Stimulated activated naive CD8-positive, alpha-beta T cell treated with anti-CD3 and anti-CD28 coated beads, Interleukin-15, Interleukin-2, amounts not matched to agents 100 ng/mL and 50 ng/mL, for 24 hours (primary cell): Measurements from ENCODE around the gene RORC.
"Not testable (repeated sequence)": the region's sequence is repeated elsewhere in the genome, so short reads cannot be mapped to it uniquely, and the experiment has no call there.

Experiments
- H3K27ac Mint-ChIP-seq: one replicate; pipeline ENCODE4 v1.8.0; 2021; ENCODE audit warnings: mild to moderate bottlenecking, mixed read lengths
- H3K27me3 Mint-ChIP-seq: one replicate; pipeline ENCODE4 v1.8.0; 2021; ENCODE audit warnings: mixed read lengths
- H3K36me3 Mint-ChIP-seq: one replicate; pipeline ENCODE4 v1.8.0; 2021; ENCODE audit warnings: low read depth, mixed read lengths
- H3K4me1 Mint-ChIP-seq: one replicate; pipeline ENCODE4 v1.8.0; 2021; ENCODE audit warnings: low read depth, mixed read lengths
- H3K4me3 Mint-ChIP-seq: one replicate; pipeline ENCODE4 v1.8.0; 2021; ENCODE audit warnings: mild to moderate bottlenecking, mixed read lengths
- H3K9me3 Mint-ChIP-seq: one replicate; pipeline ENCODE4 v1.8.0; 2021; ENCODE audit warnings: mixed read lengths

RORC gene

GRCh38 chr1:151831605-151832004 lies at the start of gene RORC:
Gene RORC (minus strand): TSS chr1:151831802. CDS start chr1:151831764, 38 bp downstream.
- Mint-ChIP-seq H3K9me3 (no peaks in the 10 kb centered on the region), H3K27ac (no peak within 1 kb of the TSS), H3K4me3 (peak within 1 kb of the TSS; percentile 17), H3K36me3 (no peaks in the 10 kb centered on the region), H3K27me3 (no peaks in the 10 kb centered on the region), H3K4me1 (peaks cover 90% of the 10 kb centered on the region)

- H3K4me1 Mint-ChIP-seq: peaks cover 11% of the 10 kb centered on the region
Measured at GRCh38 chr1:151875419-151876097, 44.0 kb upstream of the RORC start.

GRCh38 chr1:151872776-151873175 lies 41.2 kb upstream of the RORC start:
- H3K27me3 Mint-ChIP-seq: not testable (repeated sequence)

More at GRCh38 chr1:151875419-151876097, 44.0 kb upstream of the RORC start:
- no peaks in the 10 kb centered on the region for H3K9me3 Mint-ChIP-seq
- no peaks in the 10 kb centered on the region for H3K27me3 Mint-ChIP-seq
- peaks cover 49% of the 10 kb centered on the region for H3K36me3 Mint-ChIP-seq
- H3K4me3 Mint-ChIP-seq: no peak overlapping the region
- H3K27ac Mint-ChIP-seq: no peak overlapping the region

DNA sequence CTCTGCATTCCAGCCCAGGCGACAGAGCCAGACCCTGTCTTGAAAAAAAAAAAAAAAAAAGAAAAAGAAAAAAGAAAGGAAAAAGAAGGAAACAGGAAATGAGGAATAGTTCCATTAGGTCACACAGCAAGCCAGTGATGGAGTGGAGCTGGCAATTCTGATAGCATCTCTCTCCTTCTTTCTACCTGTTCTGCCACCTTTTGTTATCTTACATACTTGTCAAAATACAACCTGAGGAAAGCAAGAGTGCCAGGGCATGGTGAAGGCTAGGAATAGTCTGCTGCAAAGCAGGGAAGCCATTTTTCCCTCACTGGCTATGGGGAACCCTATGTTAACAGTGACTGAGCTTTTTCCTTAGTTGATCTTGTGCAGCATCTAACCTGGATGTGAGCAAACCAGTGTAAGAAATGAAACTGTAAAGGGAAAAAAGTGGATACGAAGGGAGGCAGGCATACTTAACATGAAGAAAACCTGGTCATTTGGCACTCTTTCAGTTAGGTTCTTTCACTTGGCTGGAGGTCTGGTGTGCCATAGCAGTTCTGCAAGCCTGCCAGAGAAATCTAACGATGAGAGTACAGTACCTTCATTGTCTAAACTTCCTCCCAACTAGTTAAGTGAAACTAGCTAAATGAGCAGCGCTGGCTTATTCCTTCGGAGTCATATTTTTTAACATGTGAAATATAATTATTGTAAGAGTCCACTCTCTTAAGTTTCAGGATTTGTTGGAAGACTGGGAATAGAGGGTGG lies 39.9 kb upstream of the RORC start:
- H3K4me3 Mint-ChIP-seq: no peak overlapping the region
- H3K27me3 Mint-ChIP-seq: no peaks in the 10 kb centered on the region
- no peaks in the 10 kb centered on the region for H3K9me3 Mint-ChIP-seq
- H3K36me3 Mint-ChIP-seq: peaks cover 29% of the 10 kb centered on the region
- peaks cover 22% of the 10 kb centered on the region for H3K4me1 Mint-ChIP-seq
- no peak overlapping the region for H3K27ac Mint-ChIP-seq

More at GRCh38 chr1:151872776-151873175, 41.2 kb upstream of the RORC start:
- Mint-ChIP-seq H3K4me1 (peaks cover 18% of the 10 kb centered on the region), H3K36me3 (peaks cover 37% of the 10 kb centered on the region)
- H3K9me3 Mint-ChIP-seq, H3K4me3 Mint-ChIP-seq, H3K27ac Mint-ChIP-seq: not testable (repeated sequence)

DNA sequence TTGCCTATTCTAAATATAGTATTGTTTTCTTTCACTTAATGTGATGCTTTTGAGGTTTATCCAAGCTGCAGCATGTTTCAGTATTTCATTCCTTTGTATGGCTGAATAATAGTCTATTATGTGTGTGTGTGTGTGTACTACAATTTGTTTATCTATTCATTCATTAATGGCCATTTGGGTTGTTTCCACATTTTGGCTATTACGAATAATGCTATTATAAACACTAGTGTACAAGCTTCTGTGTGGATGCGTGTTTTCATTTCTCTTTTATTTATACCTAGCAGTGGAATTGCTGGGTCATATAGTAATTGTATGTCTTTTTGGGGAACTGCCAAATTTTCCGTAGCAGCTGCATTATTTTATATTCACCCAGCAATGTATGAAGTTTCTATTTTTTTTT lies 36.9 kb upstream of the RORC start:
- H3K9me3 Mint-ChIP-seq: no peaks in the 10 kb centered on the region
- peaks cover 7% of the 10 kb centered on the region for H3K36me3 Mint-ChIP-seq
- peaks cover 12% of the 10 kb centered on the region for H3K4me1 Mint-ChIP-seq
- H3K27ac Mint-ChIP-seq: no peak overlapping the region
- no peak overlapping the region for H3K4me3 Mint-ChIP-seq
- H3K27me3 Mint-ChIP-seq: no peaks in the 10 kb centered on the region

GRCh38 chr1:151867765-151868411 lies 36.3 kb upstream of the RORC start:
- H3K36me3 Mint-ChIP-seq: peaks cover 1% of the 10 kb centered on the region
- H3K4me3 Mint-ChIP-seq: no peak overlapping the region
- H3K27ac Mint-ChIP-seq: no peak overlapping the region
- no peaks in the 10 kb centered on the region for H3K9me3 Mint-ChIP-seq
- H3K27me3 Mint-ChIP-seq: no peaks in the 10 kb centered on the region
- H3K4me1 Mint-ChIP-seq: peaks cover 12% of the 10 kb centered on the region

DNA sequence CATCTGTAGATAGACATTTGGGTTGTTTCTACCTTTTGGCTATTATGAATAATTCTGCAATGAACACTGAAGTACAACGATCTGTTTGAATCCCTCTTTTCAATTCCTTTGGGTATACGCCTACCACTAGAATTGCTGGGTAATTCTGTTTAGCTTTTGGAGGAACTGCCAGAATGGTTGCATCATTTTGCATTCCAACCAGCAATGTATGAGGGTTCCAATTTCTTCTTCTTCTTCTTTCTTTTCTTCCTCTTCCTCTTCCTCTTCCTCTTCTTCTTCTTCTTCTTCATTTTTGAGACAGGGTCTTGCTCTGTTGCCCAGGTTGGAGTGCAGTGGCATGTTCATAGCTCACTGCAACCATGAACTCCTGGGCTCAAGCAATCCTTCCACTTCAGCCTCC lies 35.7 kb upstream of the RORC start:
- Mint-ChIP-seq H3K4me1 (peaks cover 12% of the 10 kb centered on the region), H3K9me3 (no peaks in the 10 kb centered on the region), H3K36me3 (no peaks in the 10 kb centered on the region), H3K27ac (no peak overlapping the region), H3K4me3 (no peak overlapping the region), H3K27me3 (no peaks in the 10 kb centered on the region)

- no peaks in the 10 kb centered on the region for H3K27me3 Mint-ChIP-seq
- H3K36me3 Mint-ChIP-seq: no peaks in the 10 kb centered on the region
- H3K27ac Mint-ChIP-seq: no peak overlapping the region
- H3K9me3 Mint-ChIP-seq: no peaks in the 10 kb centered on the region
- peaks cover 12% of the 10 kb centered on the region for H3K4me1 Mint-ChIP-seq
- no peak overlapping the region for H3K4me3 Mint-ChIP-seq
Measured at GRCh38 chr1:151864411-151864810, 32.8 kb upstream of the RORC start.

- Mint-ChIP-seq H3K36me3 (no peaks in the 10 kb centered on the region), H3K27ac (no peak overlapping the region), H3K9me3 (no peaks in the 10 kb centered on the region), H3K4me1 (peaks cover 2% of the 10 kb centered on the region), H3K27me3 (no peaks in the 10 kb centered on the region), H3K4me3 (no peak overlapping the region)
Measured at GRCh38 chr1:151862604-151863003, 31.0 kb upstream of the RORC start.

DNA sequence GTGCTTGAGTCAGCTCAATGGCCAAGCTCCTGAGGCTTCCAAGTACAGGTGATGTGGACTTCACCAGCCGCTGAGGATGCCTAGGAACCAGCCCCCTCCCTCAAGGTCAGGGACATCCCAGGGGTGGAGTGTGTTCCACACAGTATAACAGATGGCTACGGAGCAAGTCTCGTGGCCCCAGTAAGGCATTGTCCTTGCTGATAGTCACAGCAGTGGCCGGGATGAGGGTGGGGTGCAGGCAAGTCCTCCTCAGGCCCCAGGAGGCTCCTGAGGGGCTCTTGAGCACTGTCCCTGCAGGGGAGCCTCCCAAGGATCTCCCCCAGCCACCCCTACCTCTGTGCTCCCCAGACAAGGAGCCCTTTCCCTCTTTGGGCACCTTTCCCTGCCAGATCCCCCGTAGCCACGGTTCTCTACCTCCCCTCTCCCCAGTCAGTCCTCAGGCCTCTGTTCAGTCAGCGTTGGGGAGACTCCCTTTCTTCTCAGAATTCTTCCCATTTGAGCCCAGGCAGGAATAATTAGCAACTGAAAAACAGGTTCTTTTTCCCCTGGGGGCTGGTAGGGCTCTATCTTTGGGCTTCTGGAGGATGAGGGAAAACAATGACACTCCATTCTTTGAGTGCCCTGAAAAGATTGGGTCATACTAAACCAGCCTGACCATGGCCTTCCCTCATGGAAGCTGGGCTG lies 29.0 kb upstream of the RORC start:
- no peak overlapping the region for H3K27ac Mint-ChIP-seq

GRCh38 chr1:151859891-151860293 lies 28.3 kb upstream of the RORC start:
- no peak overlapping the region for H3K27ac Mint-ChIP-seq
- no peaks in the 10 kb centered on the region for H3K27me3 Mint-ChIP-seq
- H3K9me3 Mint-ChIP-seq: no peaks in the 10 kb centered on the region
- no peaks in the 10 kb centered on the region for H3K36me3 Mint-ChIP-seq
- no peak overlapping the region for H3K4me3 Mint-ChIP-seq
- H3K4me1 Mint-ChIP-seq: no peaks in the 10 kb centered on the region

More for the DNA sequence above, 29.0 kb upstream of the RORC start:
- Mint-ChIP-seq H3K4me1 (no peaks in the 10 kb centered on the region), H3K36me3 (no peaks in the 10 kb centered on the region), H3K9me3 (no peaks in the 10 kb centered on the region), H3K4me3 (no peak overlapping the region), H3K27me3 (no peaks in the 10 kb centered on the region)

DNA sequence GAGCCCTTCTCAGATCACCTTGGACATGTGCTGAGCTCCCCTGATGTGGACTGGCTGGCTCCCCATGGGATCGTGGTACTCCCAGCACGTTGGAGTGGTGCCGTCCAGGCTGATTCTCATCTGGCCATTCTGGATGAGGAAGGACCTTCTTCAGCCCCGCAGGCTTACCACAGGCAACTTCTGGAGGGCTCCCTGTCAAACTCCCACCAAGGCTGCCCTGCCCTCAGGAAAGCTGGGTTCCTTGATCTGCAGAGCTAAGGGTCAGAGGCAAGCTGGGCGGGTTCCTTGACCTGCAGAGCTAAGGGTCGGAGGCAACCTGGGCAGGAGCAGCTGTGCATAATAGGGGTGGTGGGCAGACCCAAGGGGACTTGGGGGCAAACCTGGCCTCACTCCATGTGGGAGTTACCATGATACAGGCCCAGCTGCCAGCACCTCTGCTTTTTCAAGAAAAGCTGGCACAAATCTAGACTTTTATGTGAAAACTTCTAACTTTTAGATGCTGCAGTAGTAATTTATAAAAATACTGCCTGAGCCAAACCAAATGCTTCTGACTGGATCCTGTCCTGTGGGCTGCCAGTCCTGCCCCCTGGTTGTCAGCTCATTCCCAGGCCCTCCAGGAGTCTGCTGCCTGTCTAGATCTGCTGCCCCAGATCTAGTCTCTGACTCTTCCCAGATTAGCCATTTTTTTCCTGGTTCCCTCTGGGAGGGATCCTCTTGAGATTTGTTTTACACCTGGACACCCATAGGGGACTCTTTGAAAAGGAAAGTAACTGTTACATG lies 27.5 kb upstream of the RORC start:
- no peaks in the 10 kb centered on the region for H3K27me3 Mint-ChIP-seq
- H3K4me1 Mint-ChIP-seq: no peaks in the 10 kb centered on the region
- H3K9me3 Mint-ChIP-seq: no peaks in the 10 kb centered on the region
- no peaks in the 10 kb centered on the region for H3K36me3 Mint-ChIP-seq
- H3K27ac Mint-ChIP-seq: no peak overlapping the region
- no peak overlapping the region for H3K4me3 Mint-ChIP-seq

DNA sequence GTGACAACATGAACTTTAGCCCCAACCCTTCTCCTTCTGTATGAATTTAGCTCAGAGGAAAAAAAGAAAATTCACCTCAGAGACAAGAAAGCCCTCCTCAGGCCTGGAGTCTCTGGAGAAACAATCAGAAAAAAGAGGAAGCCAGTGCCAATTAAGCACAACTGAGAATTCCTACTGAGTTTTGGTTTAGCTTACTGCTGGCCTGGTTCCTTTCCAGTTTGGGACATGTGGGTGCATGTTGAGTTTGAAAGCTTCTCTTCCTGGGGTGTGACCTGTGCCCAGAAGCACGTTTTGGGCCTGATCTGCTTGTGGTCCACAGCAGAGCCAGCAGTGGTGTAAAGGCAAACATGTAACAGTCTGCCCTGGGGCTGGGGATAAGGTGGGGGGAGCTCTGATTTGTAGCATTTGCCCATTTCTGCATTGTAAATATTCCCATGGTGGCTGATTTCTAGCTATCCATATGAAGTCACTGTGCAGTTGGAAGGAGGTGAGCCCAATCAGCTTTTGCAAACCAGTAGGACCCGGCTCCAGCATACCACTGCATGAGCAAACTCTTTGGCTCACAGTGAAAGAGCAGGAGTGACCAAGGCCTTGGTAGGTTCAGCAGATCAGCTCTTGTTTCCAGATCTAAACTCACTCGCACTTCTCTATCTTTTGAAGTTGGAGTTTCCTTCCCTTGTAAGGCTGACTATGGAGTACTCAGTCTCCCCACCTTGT lies 26.6 kb upstream of the RORC start:
- no peaks in the 10 kb centered on the region for H3K9me3 Mint-ChIP-seq
- H3K27ac Mint-ChIP-seq: no peak overlapping the region
- no peak overlapping the region for H3K4me3 Mint-ChIP-seq
- H3K4me1 Mint-ChIP-seq: no peaks in the 10 kb centered on the region
- H3K27me3 Mint-ChIP-seq: no peaks in the 10 kb centered on the region
- H3K36me3 Mint-ChIP-seq: no peaks in the 10 kb centered on the region

DNA sequence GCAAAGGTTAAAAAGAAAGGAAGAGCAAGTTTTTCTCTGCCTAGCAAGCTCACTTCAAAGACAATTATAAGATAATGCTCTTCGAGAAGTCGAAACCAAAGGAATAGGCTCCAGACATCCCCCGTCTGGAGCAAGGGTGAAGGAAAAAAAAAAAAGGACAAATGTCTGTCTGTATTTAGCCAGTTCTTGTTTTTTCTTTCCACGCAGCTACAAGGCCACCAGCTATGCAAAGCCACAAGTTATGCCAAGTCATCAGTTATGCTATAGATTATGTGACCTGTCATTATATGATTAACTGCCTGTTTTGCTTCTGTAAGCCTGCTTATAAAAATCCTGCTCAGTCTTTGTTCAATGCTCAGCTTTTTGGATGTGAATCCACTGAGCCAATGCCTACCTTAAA lies 24.3 kb upstream of the RORC start:
- H3K9me3 Mint-ChIP-seq: no peaks in the 10 kb centered on the region
- H3K4me3 Mint-ChIP-seq: no peak overlapping the region
- H3K4me1 Mint-ChIP-seq: no peaks in the 10 kb centered on the region
- no peak overlapping the region for H3K27ac Mint-ChIP-seq
- no peaks in the 10 kb centered on the region for H3K27me3 Mint-ChIP-seq
- no peaks in the 10 kb centered on the region for H3K36me3 Mint-ChIP-seq
